ENCODE data around the gene CD4.
A peak's percentile ranks its signal among the peaks of the same experiment; 100 is the strongest.

The CD4 gene

DNA sequence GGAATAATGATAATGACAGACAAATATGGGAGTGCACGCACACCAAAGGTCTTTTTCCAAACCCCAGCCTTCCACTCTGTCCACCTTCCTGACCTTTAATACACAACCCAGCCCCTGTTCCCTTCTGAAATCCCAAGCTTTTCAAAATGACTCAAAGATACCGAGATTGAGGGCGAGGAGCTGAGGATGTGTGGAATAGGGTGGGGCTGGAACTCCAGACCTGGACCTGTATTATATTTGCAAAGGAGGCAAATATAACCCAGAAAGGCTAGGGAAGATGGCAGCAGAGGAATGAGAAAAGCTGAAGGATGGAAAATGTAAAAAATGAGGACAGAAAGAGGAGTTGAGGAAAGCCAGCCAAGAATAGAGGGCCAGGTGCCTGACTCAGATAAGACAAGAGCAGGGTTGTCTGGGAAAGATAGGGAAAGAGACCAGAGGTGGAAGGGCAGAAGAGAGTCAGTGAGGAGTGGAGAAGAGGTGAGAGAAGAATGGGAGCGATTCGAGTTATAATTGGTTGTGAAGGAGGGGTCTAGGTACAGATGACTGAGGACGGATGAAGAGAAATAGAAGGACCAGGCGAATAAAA, 24.2 kb upstream of the CD4 start:
- no peak for DNase-seq (ENCODE audit: low read depth in 3 of 3)

DNA sequence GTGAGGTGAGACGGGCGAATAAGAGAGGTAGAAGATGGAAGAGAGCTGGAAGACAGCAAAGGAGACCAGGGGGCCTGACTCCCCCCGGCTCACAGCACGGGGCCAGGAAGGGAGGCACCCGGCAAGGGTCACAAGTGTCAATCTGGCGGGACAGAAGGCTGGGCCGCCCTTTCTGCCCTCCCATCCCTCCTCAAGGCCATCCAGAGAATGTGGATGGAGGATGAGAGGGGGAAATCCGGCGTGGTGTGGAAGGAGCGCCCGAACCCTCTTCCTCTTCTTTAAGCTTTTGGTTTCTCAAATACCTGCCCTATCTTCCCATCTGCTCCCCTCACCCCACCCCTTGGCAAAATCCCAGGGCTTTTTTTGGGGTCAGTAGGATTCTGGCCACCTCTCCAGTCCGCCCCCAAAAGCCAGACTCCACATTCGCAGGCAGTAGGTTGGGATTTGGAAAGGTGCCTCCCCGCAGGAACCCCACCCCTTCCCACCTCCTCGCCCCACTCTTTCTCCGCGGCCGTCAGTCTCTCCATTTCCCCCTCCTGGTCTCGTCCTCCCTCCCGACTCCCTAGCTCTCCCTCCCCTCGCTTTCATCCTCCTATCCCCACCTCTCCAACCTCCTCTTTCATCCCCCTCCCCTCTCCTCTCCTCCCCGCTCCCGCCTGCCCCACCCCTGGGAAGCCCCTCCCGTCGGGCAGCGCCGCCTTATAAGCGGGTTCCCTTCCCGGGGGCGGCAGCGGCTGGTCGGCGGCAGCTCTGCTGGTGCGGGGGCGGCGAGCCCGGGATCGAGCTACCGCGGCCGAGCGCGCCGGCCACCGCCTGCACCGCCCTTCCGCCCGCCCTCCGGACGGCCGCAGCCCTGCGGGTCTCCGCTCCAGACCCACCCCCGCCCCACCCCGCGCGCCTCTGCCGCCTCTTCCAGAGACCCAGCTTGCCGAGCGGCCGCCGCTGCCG, 23.4 kb upstream of the CD4 start, which contains the start of gene PTMS:
PTMS (plus strand) TSS at position 730 of the 948 bp plus-strand sequence. CDS start 343 bp downstream, outside the sequence.
- no peak for DNase-seq (ENCODE audit: low read depth in 3 of 3)

DNA sequence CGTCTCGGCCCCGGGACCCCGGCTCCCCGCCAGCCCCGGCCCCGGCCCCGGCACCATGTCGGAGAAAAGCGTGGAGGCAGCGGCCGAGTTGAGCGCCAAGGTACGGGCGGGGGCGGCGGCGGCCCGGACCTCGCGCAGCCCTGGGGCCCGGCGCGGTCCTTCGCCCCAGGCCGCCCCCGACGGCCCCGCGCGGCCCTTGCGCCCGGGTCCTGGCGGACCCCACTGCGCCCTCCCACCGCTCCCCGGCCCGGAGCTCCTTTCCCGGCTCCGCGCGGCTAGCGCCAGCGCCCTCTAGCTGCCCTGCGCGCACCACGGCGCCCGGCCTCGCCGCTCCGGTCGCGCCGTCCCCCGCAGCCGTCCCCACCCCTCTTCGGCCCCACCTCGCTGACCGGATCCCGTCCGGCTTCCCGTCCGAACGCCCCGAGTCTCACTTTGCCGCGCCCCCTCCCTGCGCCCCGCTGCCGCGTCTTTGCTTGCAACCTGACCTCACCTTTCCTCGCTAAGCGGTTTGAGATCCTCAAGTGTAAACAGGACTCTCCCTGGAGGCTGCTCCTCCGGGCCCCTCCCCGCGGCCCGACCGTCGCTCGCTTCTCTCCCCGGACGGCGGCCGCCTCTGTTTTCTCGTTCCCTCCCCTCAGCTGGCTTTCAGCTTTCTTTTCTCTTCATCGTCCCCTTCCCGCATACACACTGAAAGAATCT, 22.5 kb upstream of the CD4 start:
- no peak for DNase-seq (ENCODE audit: low read depth in 3 of 3)

DNA sequence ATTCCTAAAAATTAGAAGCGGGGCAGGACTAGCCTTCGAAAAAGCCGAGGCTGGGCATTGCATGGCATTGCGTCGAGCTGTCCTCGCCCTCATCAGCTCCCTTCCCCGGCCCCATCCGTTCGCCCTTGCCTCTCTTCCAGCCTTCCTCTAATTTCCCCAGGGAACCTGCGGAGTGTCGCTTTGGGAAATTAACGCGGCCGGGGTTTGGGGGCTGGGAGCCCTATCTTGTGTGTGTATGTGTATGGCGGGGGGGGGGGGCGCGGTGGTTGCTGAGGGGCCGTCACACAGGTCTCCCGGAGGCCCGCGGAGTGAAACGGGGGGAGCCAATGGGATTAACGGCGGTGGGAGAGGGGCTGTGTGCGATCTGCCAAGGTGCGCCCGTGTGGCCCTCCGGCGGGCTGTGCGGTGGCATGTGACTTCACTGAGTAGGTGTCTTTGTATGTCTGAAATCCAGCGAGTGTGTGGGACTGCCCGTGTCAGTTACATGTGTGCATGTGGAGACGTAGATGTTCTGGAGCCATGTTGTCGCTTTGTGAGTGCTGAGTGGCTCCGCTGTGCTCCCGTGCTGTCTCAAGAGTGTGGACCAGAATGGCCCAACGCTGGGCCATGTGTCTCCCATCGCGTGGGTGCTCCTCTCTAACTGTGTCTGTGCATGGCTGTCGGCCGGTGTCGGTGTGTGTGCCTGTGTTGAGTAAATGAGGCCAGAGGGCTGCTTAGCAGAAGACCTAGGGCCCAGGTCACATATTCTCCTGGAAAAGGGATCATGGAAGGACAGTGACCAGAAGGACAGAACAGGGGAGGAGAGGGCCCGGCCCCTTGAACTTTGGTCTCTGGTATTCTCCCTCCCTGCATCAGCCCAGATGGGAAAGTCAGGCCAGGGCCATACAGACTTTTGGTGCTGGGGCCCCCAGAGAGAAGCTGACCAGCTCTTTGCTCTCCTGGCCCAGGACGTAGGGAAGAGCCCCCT, 21.7 kb upstream of the CD4 start:
- no peak for DNase-seq (ENCODE audit: low read depth in 3 of 3)

DNA sequence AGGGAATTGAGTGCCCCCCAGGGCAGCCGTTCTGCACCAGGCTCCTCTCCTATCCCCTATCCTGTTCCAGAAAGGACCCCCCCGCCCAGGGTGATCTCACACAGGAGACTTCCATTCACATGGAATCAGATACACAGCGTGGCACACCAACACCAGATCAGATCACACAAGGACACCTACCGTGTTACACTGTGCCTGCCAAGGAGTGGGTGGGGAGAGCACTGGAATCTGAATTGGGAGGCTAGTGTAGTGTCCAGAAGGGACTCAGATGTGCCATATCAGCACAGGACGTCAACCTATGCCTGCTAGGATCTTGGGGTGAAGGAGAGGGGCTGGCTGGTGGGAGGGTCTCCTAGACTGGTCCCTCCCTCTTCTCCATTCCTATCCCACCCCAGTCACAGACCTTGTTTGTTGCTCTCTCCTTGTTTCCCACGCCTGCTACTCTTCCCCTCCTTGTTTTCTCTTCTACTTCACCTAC, 20.9 kb upstream of the CD4 start:
- DNase-seq (ENCODE audit: low read depth in 3 of 3), result no peak

DNA sequence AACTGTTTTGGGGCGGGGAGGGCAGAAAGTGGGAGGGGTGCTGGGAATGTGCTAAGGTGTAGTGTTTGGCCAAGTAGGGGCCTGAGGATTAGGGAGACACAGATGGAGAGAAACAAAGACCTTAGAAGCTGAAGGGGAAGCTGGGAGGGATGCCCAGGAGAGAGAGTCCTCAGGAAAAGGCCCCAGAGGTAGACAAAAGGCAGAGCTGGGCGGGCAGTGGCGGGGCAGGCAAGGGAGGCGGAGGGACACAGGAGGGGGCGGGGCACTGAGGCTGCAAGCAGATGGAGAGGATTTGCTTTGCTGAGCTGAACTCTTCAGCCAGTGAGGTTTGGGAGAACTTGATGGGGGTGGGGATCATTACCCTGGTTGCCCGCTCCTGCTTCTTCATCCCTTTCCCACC, 20.3 kb upstream of the CD4 start:
- DNase-seq (ENCODE audit: low read depth in 3 of 3), result no peak

DNA sequence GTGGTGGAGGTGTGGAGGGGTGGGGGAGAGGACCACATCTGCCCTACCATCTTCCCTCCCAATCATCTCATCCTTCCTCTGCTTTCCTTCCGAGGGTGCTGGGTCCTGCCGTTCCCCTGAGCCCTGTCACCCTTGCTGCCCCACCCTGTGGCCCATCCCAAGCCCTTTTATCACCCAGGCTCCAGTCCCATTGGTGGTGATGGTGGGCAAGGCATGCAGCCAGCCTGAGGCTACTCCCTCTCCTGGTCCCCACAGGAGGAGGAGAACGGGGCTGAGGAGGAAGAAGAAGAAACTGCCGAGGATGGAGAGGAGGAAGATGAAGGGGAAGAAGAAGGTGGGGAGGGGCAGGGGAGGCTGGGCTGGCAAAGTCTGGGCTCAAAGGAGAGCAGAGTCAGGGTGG, 19.7 kb upstream of the CD4 start:
- no peak for DNase-seq (ENCODE audit: low read depth in 3 of 3)

DNA sequence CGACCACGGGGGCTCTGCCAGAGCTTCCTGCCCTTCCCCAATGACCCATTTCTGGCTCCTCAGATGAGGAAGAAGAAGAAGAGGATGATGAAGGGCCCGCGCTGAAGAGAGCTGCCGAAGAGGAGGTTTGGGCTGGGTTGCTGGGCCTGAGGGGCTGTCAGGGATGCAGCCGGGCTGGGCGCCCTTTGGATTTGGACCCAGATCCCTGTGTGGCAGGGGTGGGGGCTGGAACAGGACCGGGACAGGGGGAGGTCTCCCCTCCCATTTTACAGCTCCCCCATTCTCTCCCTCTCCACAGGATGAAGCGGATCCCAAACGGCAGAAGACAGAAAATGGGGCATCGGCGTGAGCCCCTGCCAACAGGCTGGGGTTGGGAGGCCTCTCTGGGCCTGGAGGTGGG, 19.2 kb upstream of the CD4 start:
- DNase-seq (ENCODE audit: low read depth in 3 of 3), result no peak

DNA sequence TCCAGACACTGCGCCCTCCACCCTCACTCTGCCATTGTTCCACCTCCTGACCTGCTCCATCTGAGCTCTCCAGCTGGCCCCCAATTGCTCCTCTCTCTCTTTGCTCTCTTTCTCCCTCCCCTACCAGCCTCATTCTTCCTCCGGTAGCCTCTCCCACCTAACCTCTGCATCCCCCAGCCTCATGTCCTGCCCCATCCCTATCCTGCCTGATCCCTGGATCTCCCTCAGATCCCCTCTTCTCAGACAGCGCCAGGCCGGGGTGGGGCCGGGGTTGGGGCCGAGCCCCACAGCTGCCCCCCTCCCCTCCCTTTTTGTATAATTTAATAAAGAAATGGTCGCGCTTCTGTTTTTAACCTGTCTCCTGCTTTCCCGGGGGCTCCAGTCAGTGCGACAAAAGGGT, 18.7 kb upstream of the CD4 start:
- DNase-seq (ENCODE audit: low read depth in 3 of 3), result no peak

DNA sequence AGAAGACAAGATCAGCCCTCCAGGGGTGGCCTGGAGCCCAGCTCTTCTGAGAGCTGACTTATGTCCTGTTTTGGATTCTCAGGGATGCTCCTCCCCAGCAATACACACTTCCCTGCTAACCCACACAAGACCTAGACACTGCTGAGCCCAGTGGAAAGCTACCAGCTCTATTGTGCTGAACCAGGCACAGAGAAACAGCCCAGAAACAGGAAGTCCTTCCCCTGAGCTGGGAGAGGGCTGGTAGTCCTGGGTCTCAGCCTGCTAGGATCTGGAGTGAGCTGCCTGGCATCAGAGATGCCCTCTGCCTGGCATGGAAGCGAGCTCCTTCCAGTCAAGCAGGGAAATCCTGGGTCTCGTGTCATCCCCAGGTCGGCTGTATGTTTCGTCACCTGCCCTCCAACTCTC, 18.2 kb upstream of the CD4 start:
- DNase-seq (ENCODE audit: low read depth in 3 of 3), result no peak

DNA sequence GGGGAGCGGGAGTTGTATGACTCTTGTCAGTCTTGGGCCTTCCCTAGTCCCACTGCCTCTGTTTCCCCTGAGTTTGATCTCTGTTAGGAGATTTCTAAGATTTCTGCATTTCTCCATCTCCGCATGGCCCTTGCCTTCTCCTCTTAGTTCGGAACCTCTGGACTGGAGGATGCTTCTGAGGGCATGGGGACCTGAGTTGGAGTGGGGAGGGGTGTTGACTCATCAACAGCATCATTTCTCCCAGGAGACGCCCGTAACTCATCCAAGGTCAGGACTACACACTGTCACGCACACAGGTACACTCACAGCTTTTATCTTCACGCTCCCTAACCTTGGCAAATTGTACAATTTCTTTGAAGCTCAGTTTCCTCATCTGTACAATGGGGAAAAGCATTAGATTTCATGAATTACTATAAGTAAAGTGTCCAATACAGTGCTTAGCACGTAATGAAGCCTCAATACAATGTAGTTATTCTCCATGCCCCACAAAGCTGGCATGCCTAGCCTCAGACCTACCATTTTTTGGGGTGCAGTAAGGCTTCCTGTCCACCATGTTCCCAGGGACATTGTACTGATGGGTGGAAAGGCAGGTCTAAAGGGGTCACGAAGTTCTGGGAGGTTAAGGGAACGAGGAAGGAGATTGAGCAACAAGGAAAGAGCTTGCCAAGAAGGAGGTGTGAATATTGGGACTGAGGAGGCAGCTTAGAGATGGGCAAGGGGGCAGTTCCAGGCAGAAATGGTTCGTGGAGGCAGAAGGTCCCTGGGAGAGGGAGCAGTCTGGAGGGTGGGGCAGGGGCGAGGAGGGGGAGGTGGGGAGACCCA, 17.6 kb upstream of the CD4 start:
- DNase-seq (ENCODE audit: low read depth in 3 of 3), result no peak

DNA sequence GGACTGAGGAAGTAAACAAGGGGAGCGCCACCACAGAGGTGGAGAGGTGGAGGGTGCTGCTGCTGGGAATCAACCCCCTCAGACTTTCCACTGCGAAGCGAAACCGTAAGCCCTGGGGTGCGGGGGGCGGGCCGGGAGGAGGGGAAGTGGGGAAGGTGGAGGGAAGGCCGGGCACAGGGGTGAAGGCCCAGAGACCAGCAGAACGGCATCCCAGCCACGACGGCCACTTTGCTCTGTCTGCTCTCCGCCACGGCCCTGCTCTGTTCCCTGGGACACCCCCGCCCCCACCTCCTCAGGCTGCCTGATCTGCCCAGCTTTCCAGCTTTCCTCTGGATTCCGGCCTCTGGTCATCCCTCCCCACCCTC, 17.0 kb upstream of the CD4 start, which contains the start of gene LAG3:
LAG3 (plus strand) TSS at position 190 of the 365 bp plus-strand sequence. CDS start 333 bp downstream, outside the sequence.
- DNase-seq (ENCODE audit: low read depth in 3 of 3), result peak in 2 of 3 experiments; percentile 49 to 81

DNA sequence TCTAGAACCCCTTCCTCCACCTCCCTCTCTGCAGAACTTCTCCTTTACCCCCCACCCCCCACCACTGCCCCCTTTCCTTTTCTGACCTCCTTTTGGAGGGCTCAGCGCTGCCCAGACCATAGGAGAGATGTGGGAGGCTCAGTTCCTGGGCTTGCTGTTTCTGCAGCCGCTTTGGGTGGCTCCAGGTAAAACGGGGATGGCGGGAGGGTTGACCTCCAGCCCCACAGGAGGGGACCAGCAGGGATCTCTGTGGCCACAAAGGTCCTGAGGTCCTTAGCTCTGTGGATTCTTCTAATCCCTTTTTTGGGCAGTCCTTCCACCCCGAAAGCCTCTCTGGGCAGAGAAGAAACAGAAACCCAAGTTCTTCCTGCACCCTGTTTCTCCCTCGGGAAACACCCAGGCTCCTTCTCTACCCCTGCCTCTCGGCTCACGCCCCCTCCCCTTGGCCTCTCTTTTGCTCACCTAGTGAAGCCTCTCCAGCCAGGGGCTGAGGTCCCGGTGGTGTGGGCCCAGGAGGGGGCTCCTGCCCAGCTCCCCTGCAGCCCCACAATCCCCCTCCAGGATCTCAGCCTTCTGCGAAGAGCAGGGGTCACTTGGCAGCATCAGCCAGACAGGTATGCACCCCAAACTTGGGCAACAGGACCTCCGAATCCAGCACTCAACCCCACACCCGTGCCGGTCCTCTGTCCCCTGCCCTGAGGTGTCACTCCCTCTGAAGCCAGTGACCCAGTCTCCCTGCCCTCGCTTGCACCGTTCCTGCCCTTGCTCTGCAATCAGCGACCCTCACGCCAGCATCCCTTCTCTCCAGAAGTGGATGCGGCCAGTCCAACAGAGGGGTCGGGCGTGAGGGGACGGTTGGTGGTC, 16.4 kb upstream of the CD4 start:
- DNase-seq (ENCODE audit: low read depth in 3 of 3), result no peak

DNA sequence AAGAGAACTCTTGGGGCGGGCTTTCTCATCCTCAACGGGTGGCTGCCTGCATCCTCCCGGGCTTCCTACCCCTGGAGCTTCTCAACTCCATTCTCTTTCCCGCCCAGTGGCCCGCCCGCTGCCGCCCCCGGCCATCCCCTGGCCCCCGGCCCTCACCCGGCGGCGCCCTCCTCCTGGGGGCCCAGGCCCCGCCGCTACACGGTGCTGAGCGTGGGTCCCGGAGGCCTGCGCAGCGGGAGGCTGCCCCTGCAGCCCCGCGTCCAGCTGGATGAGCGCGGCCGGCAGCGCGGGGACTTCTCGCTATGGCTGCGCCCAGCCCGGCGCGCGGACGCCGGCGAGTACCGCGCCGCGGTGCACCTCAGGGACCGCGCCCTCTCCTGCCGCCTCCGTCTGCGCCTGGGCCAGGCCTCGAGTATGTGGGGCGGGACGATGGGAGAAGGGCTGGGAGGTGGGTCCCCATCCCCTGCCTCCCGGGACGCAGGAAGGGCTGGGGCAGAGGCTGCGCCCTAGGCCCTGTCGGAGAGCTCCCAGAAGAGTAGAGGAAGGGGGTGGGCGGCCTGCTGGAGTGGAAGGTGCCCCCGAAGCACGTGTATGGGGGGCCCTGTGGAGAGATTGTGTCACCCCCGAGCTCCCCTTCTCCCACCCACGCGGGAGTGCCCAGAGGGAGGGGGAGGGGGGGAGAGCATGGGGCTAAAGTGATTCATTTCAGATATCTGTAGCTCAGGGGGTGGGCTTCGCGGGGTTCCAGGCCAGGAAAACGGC, 15.6 kb upstream of the CD4 start:
- DNase-seq (ENCODE audit: low read depth in 3 of 3), result peak in 1 of 3 experiments; percentile 68

DNA sequence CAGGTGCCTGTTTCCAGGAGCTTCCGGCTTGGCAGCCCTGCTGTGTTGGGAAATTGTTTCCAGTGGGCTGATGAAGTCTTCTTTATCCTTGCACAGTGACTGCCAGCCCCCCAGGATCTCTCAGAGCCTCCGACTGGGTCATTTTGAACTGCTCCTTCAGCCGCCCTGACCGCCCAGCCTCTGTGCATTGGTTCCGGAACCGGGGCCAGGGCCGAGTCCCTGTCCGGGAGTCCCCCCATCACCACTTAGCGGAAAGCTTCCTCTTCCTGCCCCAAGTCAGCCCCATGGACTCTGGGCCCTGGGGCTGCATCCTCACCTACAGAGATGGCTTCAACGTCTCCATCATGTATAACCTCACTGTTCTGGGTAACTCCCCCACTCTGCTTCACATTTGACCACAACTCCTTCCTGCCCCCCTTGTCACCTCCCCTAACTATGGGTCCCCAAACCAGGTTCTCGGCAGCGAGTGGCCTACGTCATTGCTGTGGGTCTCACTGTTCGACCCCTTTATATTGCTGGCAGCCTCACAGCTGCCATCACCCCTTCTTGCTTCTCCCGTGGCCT, 14.7 kb upstream of the CD4 start:
- DNase-seq (ENCODE audit: low read depth in 3 of 3), result no peak

DNA sequence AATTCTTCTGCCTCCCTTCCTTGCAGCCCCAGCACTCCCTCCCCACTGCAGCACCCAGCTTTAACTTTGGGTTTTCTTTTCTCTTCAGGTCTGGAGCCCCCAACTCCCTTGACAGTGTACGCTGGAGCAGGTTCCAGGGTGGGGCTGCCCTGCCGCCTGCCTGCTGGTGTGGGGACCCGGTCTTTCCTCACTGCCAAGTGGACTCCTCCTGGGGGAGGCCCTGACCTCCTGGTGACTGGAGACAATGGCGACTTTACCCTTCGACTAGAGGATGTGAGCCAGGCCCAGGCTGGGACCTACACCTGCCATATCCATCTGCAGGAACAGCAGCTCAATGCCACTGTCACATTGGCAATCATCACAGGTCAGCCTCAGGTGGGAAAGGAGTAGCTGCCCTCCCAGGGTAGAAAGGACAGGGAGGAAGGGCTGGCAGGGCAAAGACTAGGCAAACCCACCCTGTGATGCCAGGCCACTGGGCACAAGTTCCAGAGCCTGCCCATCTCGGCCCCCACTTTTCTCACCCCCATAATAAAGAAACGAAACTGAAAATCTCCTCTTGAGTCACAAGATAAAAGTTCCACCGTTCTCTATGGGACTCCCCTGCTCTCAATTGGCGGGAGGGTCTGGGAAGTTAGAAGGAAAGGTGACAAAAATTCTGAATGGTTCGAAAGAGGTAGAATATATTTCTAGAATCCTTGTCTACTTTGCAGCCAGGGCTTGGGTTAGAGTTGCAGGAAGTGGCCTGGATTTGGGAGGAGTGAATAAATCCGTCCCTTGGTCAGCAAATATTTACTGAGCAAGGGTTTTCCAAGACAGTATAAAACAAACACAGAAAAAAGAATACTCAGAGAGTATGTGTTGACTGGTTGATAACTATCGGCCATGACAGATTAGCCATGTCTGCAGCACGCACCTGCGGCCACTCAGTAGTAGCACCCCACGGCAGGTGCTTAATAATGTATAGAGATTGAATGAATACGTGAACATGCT, 13.8 kb upstream of the CD4 start:
- no peak for DNase-seq (ENCODE audit: low read depth in 3 of 3)

DNA sequence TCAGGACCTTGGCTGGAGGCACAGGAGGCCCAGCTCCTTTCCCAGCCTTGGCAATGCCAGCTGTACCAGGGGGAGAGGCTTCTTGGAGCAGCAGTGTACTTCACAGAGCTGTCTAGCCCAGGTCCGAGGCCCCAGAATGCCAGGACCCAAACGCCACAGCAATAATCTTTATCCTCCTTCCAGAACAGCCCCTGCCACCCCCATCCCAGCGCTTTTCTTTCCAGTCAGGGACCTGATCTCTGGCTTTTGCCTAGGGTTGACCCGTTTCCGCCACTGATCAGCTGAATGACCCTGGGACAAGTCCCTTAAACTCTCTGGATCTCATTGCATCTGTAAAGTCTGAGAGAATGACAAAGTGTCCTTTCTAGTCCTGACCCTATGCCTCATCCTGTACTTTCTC, 11.9 kb upstream of the CD4 start:
- DNase-seq (ENCODE audit: low read depth in 3 of 3), result no peak

Measured in stimulated activated CD4-positive, alpha-beta T cell treated with anti-CD3 and anti-CD28 coated beads, TNF-alpha, amount 100 ng/mL, for 24 hours (primary cell).